Progenitor cell of endocrine pancreas (in vitro differentiated cells): Measurements from ENCODE around the gene DIPK2A. TPM values are rescaled to one million over a fixed set of nuclear protein-coding genes. Genes with fewer than 3 reads are reported as not detected.

ENCODE experiments used
- DNase-seq: peaks from one replicate; pipeline ENCODE4 v3.0.0; 2021; ENCODE audit warnings: low spot score; ENCODE audit not compliant: unreplicated experiment
- H3K27ac Mint-ChIP-seq: 2 replicates; pipeline ENCODE4 v1.8.0; 2021; ENCODE audit warnings: mild to moderate bottlenecking, moderate library complexity, mixed read lengths
- H3K27me3 Mint-ChIP-seq: 2 replicates; pipeline ENCODE4 v1.8.0; 2021; ENCODE audit warnings: mixed read lengths
- H3K36me3 Mint-ChIP-seq: 2 replicates; pipeline ENCODE4 v1.8.0; 2022; ENCODE audit warnings: mixed read lengths; ENCODE audit not compliant: insufficient read depth
- H3K4me1 Mint-ChIP-seq: 2 replicates; pipeline ENCODE4 v1.8.0; 2021; ENCODE audit warnings: low read depth, mixed read lengths
- H3K4me3 Mint-ChIP-seq: 2 replicates; pipeline ENCODE4 v1.8.0; 2021; ENCODE audit warnings: low read depth, mild to moderate bottlenecking, moderate library complexity, mixed read lengths
- H3K9me3 Mint-ChIP-seq: 2 replicates; pipeline ENCODE4 v1.8.0; 2021; ENCODE audit warnings: low read depth, mixed read lengths
- total RNA-seq: library from RNA; stranded (reverse); gene quantifications from 2 replicates; pipeline ENCODE4 v1.2.1, GENCODE V29; 2021
- TF ChIP-seq, protein P1 (sequence below): fragments of 200-600 bp; sonication (generic); IDR thresholded peaks from one replicate; pipeline ENCODE4 v1.5.0; 2021; ENCODE audit warnings: antibody characterized with exemption, mild to moderate bottlenecking; ENCODE audit not compliant: unreplicated experiment

DIPK2A gene
- total RNA-seq, 1 donor from 2014 or later, result 37.0 TPM

DNA sequence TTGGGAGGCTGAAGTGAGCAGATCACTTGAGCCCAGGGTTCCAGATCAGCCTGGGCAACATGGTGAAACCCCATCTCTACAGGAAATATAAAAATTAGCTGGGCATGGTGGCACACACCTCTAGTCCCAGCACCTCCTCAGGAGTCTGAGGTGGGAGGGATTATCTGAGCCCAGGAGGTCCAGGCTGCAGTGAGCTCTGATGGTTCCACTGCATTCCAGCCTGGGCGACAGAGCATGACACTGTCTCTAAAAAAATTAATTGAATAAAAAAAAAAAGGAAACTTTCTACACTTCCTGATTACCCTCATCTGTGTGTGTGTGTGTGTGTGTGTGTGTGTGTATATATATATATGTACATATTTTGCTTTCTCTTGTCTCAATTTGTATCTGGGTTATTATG, 31.4 kb downstream of the DIPK2A start:
- TF ChIP-seq, protein P1, sequence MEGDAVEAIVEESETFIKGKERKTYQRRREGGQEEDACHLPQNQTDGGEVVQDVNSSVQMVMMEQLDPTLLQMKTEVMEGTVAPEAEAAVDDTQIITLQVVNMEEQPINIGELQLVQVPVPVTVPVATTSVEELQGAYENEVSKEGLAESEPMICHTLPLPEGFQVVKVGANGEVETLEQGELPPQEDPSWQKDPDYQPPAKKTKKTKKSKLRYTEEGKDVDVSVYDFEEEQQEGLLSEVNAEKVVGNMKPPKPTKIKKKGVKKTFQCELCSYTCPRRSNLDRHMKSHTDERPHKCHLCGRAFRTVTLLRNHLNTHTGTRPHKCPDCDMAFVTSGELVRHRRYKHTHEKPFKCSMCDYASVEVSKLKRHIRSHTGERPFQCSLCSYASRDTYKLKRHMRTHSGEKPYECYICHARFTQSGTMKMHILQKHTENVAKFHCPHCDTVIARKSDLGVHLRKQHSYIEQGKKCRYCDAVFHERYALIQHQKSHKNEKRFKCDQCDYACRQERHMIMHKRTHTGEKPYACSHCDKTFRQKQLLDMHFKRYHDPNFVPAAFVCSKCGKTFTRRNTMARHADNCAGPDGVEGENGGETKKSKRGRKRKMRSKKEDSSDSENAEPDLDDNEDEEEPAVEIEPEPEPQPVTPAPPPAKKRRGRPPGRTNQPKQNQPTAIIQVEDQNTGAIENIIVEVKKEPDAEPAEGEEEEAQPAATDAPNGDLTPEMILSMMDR, result no peak
- Mint-ChIP-seq H3K4me1 (peaks cover 4% of the 10 kb centered on the region), H3K27me3 (no peaks in the 10 kb centered on the region), H3K36me3 (peaks cover 2% of the 10 kb centered on the region), H3K27ac (peak overlapping the region; percentile 30), H3K4me3 (no peak overlapping the region), H3K9me3 (no peaks in the 10 kb centered on the region)
- no peak for DNase-seq

DNA sequence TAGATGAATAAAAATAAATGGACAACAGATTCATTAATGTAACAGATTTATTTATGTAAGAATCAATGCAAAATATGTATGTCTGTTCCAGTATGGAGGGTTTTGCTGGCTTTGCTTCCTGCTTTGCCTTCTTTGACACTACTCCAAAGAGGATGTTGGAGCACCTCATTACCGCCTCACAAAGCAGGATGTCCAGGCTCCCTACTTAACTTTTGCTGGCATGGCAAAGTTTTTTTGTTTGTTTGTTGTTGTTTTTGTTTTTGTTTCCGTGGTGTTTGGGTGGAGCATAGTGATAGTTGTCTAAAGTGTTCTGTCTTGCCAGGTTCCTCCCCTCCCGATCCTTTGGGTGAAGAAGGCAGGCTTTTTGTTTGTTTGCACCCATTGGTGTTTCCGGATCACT, 38.7 kb downstream of the DIPK2A start:
- H3K4me1 Mint-ChIP-seq, result peaks cover 4% of the 10 kb centered on the region
- DNase-seq, result no peak
- H3K36me3 Mint-ChIP-seq, result no peaks in the 10 kb centered on the region
- H3K4me3 Mint-ChIP-seq, result no peak overlapping the region
- no peaks in the 10 kb centered on the region for H3K27me3 Mint-ChIP-seq
- H3K27ac Mint-ChIP-seq, result no peak overlapping the region
- TF ChIP-seq, protein P1, result no peak
- H3K9me3 Mint-ChIP-seq, result no peaks in the 10 kb centered on the region

DNA sequence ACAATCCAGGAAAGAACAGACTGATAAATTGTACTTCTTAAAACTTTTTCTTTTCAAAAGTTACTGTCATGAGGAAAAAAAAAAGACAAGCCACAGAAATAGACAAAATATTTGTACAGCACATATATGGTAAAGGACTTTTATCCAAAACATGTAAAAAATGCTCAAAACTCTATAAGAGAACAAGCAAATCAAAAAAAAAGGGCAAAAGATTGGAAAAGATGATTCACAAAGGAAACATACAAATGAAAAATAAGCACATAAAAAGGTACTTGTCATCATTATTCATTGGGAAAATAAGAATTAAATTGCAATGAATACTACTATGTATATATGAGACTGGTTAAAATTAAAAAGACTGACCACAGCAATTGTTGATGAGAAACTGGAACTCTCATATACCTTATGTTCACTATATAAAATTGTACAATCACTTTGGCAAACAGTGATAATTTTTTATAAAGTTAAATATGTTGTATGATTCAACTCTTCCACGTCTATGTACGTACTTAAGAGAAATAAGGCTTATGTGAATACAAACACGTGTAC, 39.7 kb downstream of the DIPK2A start:
- H3K4me1 Mint-ChIP-seq, result no peaks in the 10 kb centered on the region
- no peaks in the 10 kb centered on the region for H3K36me3 Mint-ChIP-seq
- H3K4me3 Mint-ChIP-seq, result no peak overlapping the region
- DNase-seq, result no peak
- H3K27ac Mint-ChIP-seq, result no peak overlapping the region
- TF ChIP-seq, protein P1, result no peak
- no peaks in the 10 kb centered on the region for H3K9me3 Mint-ChIP-seq
- H3K27me3 Mint-ChIP-seq, result no peaks in the 10 kb centered on the region

DNA sequence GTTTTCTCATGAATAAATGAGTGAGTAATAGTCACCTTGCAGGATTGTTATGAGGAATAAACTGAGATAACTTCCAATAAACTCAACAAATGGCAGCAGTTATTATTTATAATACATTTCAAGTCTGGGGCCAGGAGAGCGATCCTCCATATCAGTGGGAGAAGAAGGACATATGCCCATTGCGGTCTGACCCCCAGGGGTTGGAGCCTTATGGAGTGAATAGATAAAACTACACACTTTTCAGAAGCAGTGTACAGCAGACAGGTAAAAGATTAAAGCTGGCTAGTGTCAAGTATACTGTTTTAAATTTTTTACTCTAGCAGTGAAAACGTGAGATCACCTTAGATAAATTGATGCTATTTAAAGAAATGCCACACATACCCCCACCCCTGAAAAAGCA, 43.5 kb downstream of the DIPK2A start:
- Mint-ChIP-seq H3K27ac (no peak overlapping the region), H3K27me3 (no peaks in the 10 kb centered on the region), H3K36me3 (no peaks in the 10 kb centered on the region), H3K4me1 (no peaks in the 10 kb centered on the region), H3K9me3 (peaks cover 11% of the 10 kb centered on the region), H3K4me3 (no peak overlapping the region)
- TF ChIP-seq, protein P1, result no peak
- DNase-seq, result no peak

DNA sequence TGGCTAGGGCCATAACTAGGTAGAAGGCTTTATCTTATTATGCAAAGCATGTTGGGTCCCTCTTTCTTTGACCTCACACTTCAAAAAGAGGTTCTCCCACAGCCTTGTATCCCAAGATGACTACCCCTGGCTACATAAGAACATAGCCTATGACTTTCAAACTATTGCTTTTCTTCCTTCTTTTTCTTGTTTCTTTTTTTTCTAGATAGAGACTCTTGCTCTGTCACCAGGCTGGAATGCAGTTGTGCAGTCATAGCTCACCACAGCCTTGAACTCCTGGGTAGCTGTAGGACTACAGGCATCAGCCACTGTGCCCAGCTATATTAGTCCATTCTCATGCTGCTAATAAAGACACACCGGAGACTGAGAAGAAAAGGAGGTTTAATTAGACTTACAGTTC, 47.2 kb downstream of the DIPK2A start:
- TF ChIP-seq, protein P1, result no peak
- Mint-ChIP-seq H3K27ac (no peak overlapping the region), H3K4me3 (no peak overlapping the region), H3K36me3 (peaks cover 1% of the 10 kb centered on the region), H3K4me1 (no peaks in the 10 kb centered on the region), H3K9me3 (peaks cover 21% of the 10 kb centered on the region), H3K27me3 (no peaks in the 10 kb centered on the region)
- DNase-seq, result no peak

Other genes with a start within 250 kb of the DIPK2A start
- gene SLC9A9, start 123.4 kb upstream of the DIPK2A start, total RNA-seq, result 0.17 and 0.78 TPM in 2 replicates